CD4-positive, alpha-beta T cell (primary cell): ENCODE data around the gene CPED1. TPM values are rescaled to one million over a fixed set of nuclear protein-coding genes. Genes with fewer than 3 reads are reported as not detected.

Experiments used
- ATAC-seq: fragments of 200-7000 bp; cut with Tn5 transposase; one replicate; pipeline ENCODE4 v1.10.0; 2022; ENCODE audit warnings: mild to moderate bottlenecking; ENCODE audit not compliant: poor library complexity
- CTCF ChIA-PET: fragments of 350-600 bp; sonication (Branson Sonifier 250); formaldehyde crosslinking; loops from one replicate; lab custom pipeline; 2021; ENCODE audit warnings: antibody characterized with exemption, inconsistent platforms; lab: Charles Lee
- POLR2A ChIA-PET: fragments of 350-600 bp; sonication (Branson Sonifier 250); formaldehyde crosslinking; loops from one replicate; lab custom pipeline; 2021; ENCODE audit warnings: antibody characterized with exemption, inconsistent platforms; lab: Charles Lee
- DNase-seq, 14 experiments: peaks; one replicate each; pipeline ENCODE4 v3.0.0-alpha.2; 2013 to 2020; ENCODE audit warnings: mixed read lengths in 2 of 14
- H3K27ac ChIP-seq, 2 donors: one replicate each; pipeline versions ENCODE4 v1.5.1 to v1.7.0; 2013; ENCODE audit warnings: low read length in 2 of 2, low read depth in 1 of 2, mild to moderate bottlenecking in 1 of 2
- H3K27me3 ChIP-seq, 2 experiments: 1 replicate in 1 of 2; 2 replicates in 1 of 2; pipeline versions ENCODE4 v1.6.1 to v1.7.0; 2013; ENCODE audit warnings: low read length in 2 of 2, control low read depth in 1 of 2, mild to moderate bottlenecking in 1 of 2, moderate library complexity in 1 of 2; ENCODE audit not compliant: insufficient read depth in 2 of 2, control insufficient read depth in 1 of 2
- H3K36me3 ChIP-seq: one replicate; pipeline ENCODE4 v1.6.1; 2013; ENCODE audit warnings: low read length, control low read depth; ENCODE audit not compliant: insufficient read depth
- H3K4me1 ChIP-seq: one replicate; pipeline ENCODE4 v1.6.1; 2013; ENCODE audit warnings: low read length, control low read depth; ENCODE audit not compliant: insufficient read depth
- H3K4me3 ChIP-seq: one replicate; pipeline ENCODE4 v1.5.1; 2013; ENCODE audit warnings: mild to moderate bottlenecking, low read length, moderate library complexity
- H3K9me3 ChIP-seq, 2 experiments: 1 replicate in 1 of 2; 2 replicates in 1 of 2; pipeline versions ENCODE4 v1.6.1 to v1.7.0; 2013; ENCODE audit warnings: low read length in 2 of 2, mild to moderate bottlenecking in 2 of 2, control low read depth in 1 of 2, moderate library complexity in 1 of 2; ENCODE audit not compliant: control insufficient read depth in 1 of 2, insufficient read depth in 1 of 2
- H3K27ac Mint-ChIP-seq: one replicate; pipeline ENCODE4 v1.8.0; 2020; ENCODE audit warnings: mixed read lengths
- H3K27me3 Mint-ChIP-seq: one replicate; pipeline ENCODE4 v1.8.0; 2021; ENCODE audit warnings: mixed read lengths
- H3K36me3 Mint-ChIP-seq: one replicate; pipeline ENCODE4 v1.8.0; 2021; ENCODE audit warnings: low read depth, mixed read lengths
- H3K4me1 Mint-ChIP-seq: one replicate; pipeline ENCODE4 v1.8.0; 2021; ENCODE audit warnings: low read depth, mixed read lengths
- H3K4me3 Mint-ChIP-seq: one replicate; pipeline ENCODE4 v1.8.0; 2020; ENCODE audit warnings: mild to moderate bottlenecking, mixed read lengths
- H3K9me3 Mint-ChIP-seq: one replicate; pipeline ENCODE4 v1.8.0; 2020; ENCODE audit warnings: mixed read lengths
- CTCF ChIP-seq: fragments of 200-600 bp; IDR thresholded peaks from one replicate; pipeline ENCODE4 v1.8.0; 2022; ENCODE audit warnings: antibody characterized with exemption, mild to moderate bottlenecking
- intact Hi-C, 2 experiments: fragments of 100-400 bp; cut with DNase I in 1 of 2; cut with micrococcal nuclease in 1 of 2; formaldehyde crosslinking; loops; one replicate each; pipeline versions ENCODE4 v1.15.1 to v1.9.0; 2023 to 2025; cut with DNase I, micrococcal nuclease
- total RNA-seq, 174 experiments: library from RNA in 2 of 174; stranded (reverse) in 2 of 174; gene quantifications; one replicate each; pipeline ENCODE4 v1.2.3 and lab custom pipeline; 2021 to 2026

The CPED1 gene
- total RNA-seq, 2 experiments from 2014 or later: 0.08 to 0.19 TPM

DNA sequence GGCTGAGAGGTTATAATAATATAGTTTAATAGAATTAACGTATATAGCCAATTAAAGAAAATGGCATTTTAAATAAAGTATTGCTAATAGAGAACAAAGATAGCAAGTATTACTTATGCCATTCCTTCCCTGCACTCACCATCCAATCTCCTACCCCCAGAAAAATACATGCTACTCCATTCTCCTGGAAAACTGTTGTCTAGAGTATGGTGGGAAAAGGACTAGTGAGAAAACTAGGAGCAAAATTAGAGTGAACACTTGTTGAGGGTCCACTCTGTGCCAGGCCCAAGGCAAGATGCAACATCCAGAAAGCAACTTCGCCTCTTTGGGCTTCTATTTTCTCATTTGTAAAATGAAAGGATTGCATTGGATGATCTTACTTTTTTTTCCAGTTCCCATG is 149.1 kb downstream of the CPED1 start:
- H3K4me1 Mint-ChIP-seq: no peaks in the 10 kb centered on the region
- H3K4me3 Mint-ChIP-seq: no peak overlapping the region

DNA sequence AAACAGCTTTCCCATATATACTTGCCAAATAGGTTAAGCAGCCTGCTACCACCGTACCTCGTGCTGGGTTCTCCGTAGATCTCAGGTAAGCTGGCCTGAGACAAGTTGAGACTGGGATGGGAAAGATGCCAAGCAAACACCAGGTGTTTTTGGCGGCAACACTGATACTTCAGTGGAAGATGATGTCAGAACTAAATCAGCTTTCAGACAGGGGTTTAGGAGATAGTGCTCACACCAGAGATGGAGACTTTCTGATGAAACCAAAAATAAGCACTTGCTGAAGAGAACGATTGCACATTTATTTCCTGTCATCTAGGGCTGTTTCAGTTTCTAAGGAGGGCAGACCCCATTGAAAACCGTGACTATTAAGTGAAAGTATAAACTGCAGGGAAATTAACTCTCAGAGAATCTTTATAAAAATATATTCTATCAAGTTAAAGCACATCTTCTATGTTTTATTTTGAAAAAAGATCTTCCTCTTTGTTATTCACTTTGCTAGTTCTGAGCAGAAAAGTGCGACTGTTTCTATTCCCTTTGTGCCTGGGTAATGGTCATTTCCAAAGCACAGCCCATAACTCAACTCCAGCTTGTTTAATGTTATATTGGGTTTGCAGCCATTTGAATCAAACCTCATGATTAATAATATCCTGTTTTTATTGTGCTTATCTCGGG is 149.9 kb downstream of the CPED1 start:
- Histone ChIP-seq H3K9me3 (no peaks in the 10 kb centered on the region), H3K27ac (no peak overlapping the region), H3K36me3 (no peaks in the 10 kb centered on the region), H3K4me1 (no peaks in the 10 kb centered on the region), H3K27me3 (no peaks in the 10 kb centered on the region), H3K4me3 (no peak overlapping the region)
- intact Hi-C loops: no loop called here
- H3K27me3 Mint-ChIP-seq: no peaks in the 10 kb centered on the region
- ATAC-seq (no peak), DNase-seq (no peak)
- H3K27ac Mint-ChIP-seq: no peak overlapping the region
- no peaks in the 10 kb centered on the region for H3K36me3 Mint-ChIP-seq
- TF ChIP-seq CTCF: no peak
- no peak overlapping the region for H3K4me3 Mint-ChIP-seq
- H3K9me3 Mint-ChIP-seq: no peaks in the 10 kb centered on the region
- no peaks in the 10 kb centered on the region for H3K4me1 Mint-ChIP-seq
- ChIA-PET CTCF (no interaction called here), POLR2A (no interaction called here)

More for the DNA sequence above, 149.1 kb downstream of the CPED1 start:
- H3K9me3 Mint-ChIP-seq: no peaks in the 10 kb centered on the region
- no peaks in the 10 kb centered on the region for H3K4me1 ChIP-seq
- H3K9me3 ChIP-seq: no peaks in the 10 kb centered on the region
- H3K4me3 ChIP-seq: no peak overlapping the region
- no peak overlapping the region for H3K27ac Mint-ChIP-seq
- ATAC-seq: no peak
- POLR2A ChIA-PET: no interaction called here
- H3K27ac ChIP-seq: no peak overlapping the region
- H3K27me3 Mint-ChIP-seq: no peaks in the 10 kb centered on the region
- CTCF ChIA-PET: no interaction called here
- no peaks in the 10 kb centered on the region for H3K27me3 ChIP-seq
- no peak for DNase-seq
- intact Hi-C loops: no loop called here
- no peak for TF ChIP-seq CTCF
- no peaks in the 10 kb centered on the region for H3K36me3 ChIP-seq
- H3K36me3 Mint-ChIP-seq: no peaks in the 10 kb centered on the region

- DNase-seq (no peak), ATAC-seq (no peak)
- H3K4me1 ChIP-seq: no peaks in the 10 kb centered on the region
- peaks cover 4% of the 10 kb centered on the region for H3K27me3 Mint-ChIP-seq
- H3K9me3 ChIP-seq: no peaks in the 10 kb centered on the region
- no peaks in the 10 kb centered on the region for H3K27me3 ChIP-seq
- no peak for TF ChIP-seq CTCF
- no peak overlapping the region for H3K27ac Mint-ChIP-seq
- no peaks in the 10 kb centered on the region for H3K4me1 Mint-ChIP-seq
- POLR2A ChIA-PET: no interaction called here
- intact Hi-C loops: no loop called here
- no peaks in the 10 kb centered on the region for H3K36me3 ChIP-seq
- H3K36me3 Mint-ChIP-seq: no peaks in the 10 kb centered on the region
- no peaks in the 10 kb centered on the region for H3K9me3 Mint-ChIP-seq
- no peak overlapping the region for H3K4me3 ChIP-seq
- no peak overlapping the region for H3K27ac ChIP-seq
- CTCF ChIA-PET: no interaction called here
- no peak overlapping the region for H3K4me3 Mint-ChIP-seq
Measured at GRCh38 chr7:121139427-121139826, 150.9 kb downstream of the CPED1 start.
